GM10266 (cell line): ENCODE data around the gene HTD2.
"Not testable (repeated sequence)": the region's sequence is repeated elsewhere in the genome, so short reads cannot be mapped to it uniquely, and the experiment has no call there.

Experiments
- DNase-seq: peaks from one replicate; pipeline ENCODE4 v3.0.0; 2012; ENCODE audit errors: extremely low spot score
- TF ChIP-seq, protein P1 (sequence below): IDR thresholded peaks from 2 replicates; pipeline ENCODE4 v1.5.1; 2012; ENCODE audit warnings: mild to moderate bottlenecking, low read depth; ENCODE audit not compliant: control insufficient read depth, insufficient read depth; ENCODE audit errors: missing control alignments

HTD2 gene

DNA sequence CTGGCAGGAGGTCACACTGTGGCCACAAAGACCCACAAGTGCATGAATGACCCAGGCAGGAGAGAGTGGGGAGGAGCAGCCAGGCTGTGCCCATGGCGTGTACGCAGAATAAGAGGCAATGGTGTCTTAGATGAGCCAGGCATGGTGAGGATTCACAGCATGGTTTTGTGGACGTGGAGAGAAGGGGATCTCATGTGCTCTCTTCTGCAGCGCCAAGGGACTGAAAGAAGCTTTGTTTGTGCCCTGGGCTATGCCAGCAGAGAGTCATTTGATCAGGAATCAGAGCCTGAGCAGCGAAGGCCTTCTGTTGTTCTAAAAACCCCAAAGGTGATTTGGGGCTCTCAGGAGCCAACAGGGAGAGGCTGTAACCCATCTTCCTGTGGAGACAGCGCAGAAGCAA lies 19.0 kb upstream of the HTD2 start:
- no peak for DNase-seq
- TF ChIP-seq, protein P1, sequence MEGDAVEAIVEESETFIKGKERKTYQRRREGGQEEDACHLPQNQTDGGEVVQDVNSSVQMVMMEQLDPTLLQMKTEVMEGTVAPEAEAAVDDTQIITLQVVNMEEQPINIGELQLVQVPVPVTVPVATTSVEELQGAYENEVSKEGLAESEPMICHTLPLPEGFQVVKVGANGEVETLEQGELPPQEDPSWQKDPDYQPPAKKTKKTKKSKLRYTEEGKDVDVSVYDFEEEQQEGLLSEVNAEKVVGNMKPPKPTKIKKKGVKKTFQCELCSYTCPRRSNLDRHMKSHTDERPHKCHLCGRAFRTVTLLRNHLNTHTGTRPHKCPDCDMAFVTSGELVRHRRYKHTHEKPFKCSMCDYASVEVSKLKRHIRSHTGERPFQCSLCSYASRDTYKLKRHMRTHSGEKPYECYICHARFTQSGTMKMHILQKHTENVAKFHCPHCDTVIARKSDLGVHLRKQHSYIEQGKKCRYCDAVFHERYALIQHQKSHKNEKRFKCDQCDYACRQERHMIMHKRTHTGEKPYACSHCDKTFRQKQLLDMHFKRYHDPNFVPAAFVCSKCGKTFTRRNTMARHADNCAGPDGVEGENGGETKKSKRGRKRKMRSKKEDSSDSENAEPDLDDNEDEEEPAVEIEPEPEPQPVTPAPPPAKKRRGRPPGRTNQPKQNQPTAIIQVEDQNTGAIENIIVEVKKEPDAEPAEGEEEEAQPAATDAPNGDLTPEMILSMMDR: no peak

DNA sequence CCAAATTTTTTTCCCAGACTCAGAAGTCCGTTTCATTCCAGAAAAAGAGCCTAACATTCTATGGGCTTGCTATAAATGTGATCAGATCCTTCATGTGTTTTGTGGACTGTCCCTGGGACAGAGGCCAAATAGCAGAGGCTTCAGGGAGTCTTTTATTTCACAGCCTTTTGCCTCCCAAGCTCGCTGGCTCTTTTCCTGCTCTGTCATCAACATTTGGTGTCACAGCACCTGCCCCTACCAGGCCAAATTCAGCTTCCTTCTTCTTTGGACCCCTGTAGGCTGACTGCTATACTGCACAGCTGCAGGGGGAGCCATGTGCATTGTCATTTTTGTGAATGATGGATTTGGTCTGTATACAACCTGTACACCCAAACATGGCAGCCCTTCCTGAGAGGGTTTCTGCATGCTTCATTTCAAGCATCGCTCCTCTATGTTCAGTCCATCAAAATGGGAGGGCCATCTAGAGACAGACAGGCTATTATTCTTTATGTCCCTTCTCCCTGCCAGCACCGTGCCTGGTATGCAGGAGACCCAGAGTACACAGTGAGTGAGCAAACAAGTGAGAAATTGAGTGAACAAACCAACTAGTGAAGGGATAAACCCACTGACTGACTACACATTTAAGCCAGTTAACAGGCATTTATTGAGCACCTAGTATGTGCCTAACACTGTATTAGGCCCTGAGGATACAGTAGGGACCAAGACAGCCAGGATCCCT lies 18.1 kb upstream of the HTD2 start:
- TF ChIP-seq, protein P1: no peak
- DNase-seq: no peak

DNA sequence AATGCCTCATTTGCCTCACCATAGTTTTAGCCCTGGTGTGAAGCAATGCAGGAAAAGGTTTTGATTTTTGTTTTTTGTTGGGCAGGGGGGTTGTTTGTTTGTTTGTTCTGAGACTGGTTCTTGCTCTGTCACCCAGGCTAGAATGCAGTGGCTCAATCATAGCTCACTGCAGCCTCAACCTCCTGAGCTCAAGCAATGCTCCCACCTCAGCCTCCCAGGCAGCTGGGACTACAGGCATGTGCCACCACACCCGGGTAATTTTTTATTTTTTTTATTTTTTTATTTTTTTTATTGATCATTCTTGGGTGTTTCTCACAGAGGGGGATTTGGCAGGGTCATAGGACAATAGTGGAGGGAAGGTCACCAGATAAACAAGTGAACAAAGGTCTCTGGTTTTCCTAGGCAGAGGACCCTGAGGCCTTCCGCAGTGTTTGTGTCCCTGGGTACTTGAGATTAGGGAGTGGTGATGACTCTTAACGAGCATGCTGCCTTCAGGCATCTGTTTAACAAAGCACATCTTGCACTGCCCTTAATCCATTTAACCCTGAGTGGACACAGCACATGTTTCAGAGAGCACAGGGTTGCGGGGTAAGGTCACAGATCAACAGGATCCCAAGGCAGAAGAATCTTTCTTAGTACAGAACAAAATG lies 17.2 kb upstream of the HTD2 start:
- DNase-seq: not testable (repeated sequence)

DNA sequence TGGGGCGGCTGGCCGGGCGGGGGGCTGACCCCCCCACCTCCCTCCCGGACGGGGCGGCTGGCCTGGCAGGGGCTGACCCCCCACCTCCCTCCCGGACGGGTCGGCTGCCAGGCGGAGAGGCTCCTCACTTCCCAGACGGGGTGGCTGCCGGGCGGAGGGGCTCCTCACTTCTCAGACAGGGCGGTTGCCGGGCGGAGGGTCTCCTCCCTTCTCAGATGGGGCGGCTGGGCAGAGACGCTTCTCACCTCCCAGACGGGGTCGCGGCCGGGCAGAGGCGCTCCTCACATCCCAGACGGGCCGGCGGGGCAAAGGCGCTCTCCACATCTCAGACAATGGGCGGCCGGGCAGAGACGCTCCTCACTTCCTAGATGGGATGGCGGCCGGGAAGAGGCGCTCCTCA lies 15.9 kb upstream of the HTD2 start:
- DNase-seq: not testable (repeated sequence)

DNA sequence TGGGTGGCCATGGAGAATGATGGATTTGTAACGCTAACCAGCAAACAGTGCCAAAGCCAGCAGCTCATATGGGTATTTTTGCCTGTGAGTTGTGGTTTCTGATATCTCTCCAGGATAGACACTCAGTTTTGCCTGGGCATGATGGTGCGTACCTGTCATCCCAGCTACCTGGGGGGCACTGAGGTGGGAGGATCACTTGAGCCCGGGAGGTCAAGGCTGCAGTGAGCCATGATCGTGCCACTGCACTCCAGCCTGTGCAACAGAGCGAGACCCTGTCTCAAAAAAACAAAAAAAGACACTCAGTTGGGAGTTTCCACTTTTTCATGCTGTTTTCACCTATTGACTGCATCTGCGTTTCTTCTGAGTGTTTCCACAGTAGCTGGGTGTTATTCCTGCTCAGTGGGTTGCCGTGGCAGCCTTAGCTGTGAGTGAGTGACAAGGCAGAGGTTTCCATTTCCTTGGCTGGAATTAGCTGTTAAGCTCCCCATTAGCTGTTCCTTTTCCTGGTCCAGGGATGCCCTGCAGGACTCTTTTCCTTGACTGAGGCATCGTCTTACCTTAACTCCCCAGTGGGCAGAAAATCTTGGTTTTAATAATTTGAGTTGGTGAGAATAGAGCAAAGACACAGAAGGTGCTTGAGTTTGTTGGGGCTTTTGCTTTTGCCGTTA lies 14.5 kb upstream of the HTD2 start:
- TF ChIP-seq, protein P1: no peak
- no peak for DNase-seq

DNA sequence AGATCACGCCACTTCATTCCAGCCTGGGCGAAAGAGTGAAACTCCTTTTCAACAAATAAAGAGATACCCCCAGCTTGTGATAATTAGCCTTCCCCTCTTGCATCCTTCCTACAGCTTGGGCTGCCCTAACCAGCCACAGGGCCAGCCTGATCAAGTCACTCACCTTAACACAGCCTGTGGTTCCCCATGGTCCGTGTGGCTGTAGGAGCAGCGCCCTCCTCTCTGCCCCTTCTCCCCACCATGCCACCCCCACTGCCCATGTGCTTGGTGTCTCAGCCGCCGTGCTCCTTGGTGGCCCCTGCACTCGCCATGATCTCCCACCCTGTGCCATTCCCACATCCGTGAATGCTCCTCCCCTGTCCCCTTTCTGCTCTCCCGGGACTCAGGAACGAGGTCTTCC lies 13.5 kb upstream of the HTD2 start:
- DNase-seq: no peak
- TF ChIP-seq, protein P1: no peak

DNA sequence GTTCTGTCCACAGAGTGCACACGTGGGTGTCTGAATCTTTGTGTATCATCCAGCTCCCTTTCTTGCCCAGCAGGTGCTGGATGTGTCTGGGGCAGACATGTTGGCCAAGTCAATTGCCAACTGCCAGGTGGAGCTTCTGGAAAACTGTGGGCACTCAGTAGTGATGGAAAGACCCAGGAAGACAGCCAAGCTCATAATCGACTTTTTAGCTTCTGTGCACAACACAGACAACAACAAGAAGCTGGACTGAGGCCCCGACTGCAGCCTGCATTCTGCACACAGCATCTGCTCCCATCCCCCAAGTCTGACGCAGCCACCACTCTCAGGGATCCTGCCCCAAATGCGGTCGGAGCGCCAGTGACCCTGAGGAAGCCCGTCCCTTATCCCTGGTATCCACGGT lies 12.8 kb upstream of the HTD2 start:
- TF ChIP-seq, protein P1: no peak
- no peak for DNase-seq

DNA sequence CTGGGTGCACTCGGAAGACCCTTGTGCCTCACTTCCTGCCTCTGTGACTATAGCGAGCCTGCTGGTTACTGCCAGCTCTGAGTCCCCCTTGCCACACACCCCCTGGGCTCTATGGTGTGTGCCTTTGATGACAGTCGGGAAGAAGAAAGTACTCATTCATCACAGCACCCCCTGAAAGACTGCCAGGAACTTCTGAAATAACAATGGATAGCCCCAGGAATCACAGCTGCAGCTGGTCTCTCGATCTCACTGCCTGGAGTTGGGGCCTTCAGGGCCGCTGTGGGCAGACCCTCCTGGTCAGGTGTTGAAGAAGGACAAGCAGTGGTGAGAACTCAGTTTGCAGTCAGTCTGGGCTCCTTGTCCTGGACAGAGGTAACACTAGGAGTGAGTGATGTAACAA lies 10.1 kb upstream of the HTD2 start:
- no peak for DNase-seq
- TF ChIP-seq, protein P1: no peak
